ENCODE results near the gene ANKFY1.

ANKFY1 gene

GRCh38 chr17:4188076-4188475 is 75.7 kb downstream of the ANKFY1 start:
- TF ChIP-seq CTCF (conservative IDR thresholded peaks at IDR 0.05): no peak
- no peak overlapping the region for H3K27ac ChIP-seq

DNA sequence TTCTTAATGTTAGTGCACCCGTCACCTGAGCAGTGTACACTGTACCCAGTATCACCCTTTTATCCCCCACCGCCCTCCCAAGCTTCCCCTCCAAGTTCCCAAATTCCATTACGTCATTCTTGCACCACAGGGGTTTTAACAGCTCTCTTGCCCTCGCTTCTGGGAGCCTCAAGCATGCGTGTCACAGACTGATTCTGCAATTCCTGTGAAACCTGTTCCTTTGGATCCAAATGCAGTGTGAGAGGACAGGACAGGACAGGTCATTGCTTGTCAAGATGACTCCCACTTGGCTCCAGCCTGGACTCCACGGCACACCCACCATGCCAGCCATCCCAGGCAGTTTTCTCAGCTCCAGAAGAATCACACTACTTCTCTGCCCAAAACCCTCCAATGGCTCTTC is 76.7 kb downstream of the ANKFY1 start:
- no peak overlapping the region for H3K27ac ChIP-seq
- no peak for TF ChIP-seq CTCF (conservative IDR thresholded peaks at IDR 0.05)

- no peak for TF ChIP-seq CTCF (conservative IDR thresholded peaks at IDR 0.05)
Measured at GRCh38 chr17:4186357-4186881, 77.4 kb downstream of the ANKFY1 start.

DNA sequence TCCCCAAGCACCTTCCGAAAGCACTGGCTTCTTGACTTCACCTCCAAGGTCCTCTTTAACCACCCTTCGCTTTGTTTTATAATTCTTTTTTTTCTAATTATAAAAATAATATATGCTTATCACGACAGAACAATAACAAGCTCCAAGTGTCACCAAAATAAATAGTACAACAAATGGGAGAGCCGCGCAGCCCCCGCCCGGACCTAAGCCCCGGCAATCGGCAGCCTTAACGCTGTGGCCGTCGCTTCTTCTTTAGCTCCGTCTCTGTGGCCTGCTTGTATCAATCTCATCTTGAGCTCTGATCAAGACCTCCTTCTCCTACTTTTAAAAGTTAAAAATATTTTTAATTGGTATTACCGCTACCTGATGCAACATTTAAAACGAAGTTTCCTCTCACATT is 78.1 kb downstream of the ANKFY1 start:
- H3K27ac ChIP-seq: no peak overlapping the region
- TF ChIP-seq CTCF (conservative IDR thresholded peaks at IDR 0.05): no peak

More at GRCh38 chr17:4186357-4186881, 77.4 kb downstream of the ANKFY1 start:
- no peak overlapping the region for H3K27ac ChIP-seq

DNA sequence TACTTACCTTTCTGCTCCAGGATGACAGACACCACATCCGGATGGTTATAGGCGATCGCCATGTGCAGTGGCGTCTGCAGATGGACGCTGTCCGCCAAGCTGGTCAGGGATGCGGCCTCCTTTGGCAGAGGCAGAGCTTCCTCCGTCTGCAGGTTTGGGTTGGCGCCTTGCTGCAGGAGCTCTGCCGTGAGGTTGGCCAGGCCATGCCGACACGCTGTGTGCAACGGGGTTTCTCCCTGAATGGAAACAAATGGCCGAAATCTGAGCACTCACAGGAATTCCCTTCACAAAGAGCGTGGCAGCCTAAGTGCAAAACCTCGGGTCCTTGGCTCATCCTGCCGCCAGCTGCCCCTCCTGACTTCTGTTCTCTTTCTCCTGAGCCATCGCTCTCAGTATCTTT is 79.0 kb downstream of the ANKFY1 start:
- no peak overlapping the region for H3K27ac ChIP-seq
- no peak for TF ChIP-seq CTCF (conservative IDR thresholded peaks at IDR 0.05)

- TF ChIP-seq CTCF (conservative IDR thresholded peaks at IDR 0.05): no peak
- peak overlapping the region; percentile 78 for H3K27ac ChIP-seq
Measured at GRCh38 chr17:4182043-4182442, 81.7 kb downstream of the ANKFY1 start.

- H3K27ac ChIP-seq: peak overlapping the region; percentile 78
- no peak for TF ChIP-seq CTCF (conservative IDR thresholded peaks at IDR 0.05)
Measured at GRCh38 chr17:4180791-4181190, 83.0 kb downstream of the ANKFY1 start.

Data from VCaP (cell line).